SJCRH30 (cell line): ENCODE data around the gene APC2. TPM values are rescaled to one million over a fixed set of nuclear protein-coding genes. Genes with fewer than 3 reads are reported as not detected.
"Not testable (repeated sequence)": the region's sequence is repeated elsewhere in the genome, so short reads cannot be mapped to it uniquely, and the experiment has no call there.

Experiments
- DNase-seq, 2 experiments: peaks; one replicate each; pipeline ENCODE4 v3.0.0-alpha.2; 2015 to 2020
- H3K27ac ChIP-seq: fragments of 250-450 bp; sonication (Bioruptor Pico); 2 replicates; pipeline ENCODE4 v1.5.1; 2020; ENCODE audit warnings: mild to moderate bottlenecking, moderate library complexity
- H3K27me3 ChIP-seq: fragments of 250-450 bp; sonication (Bioruptor Pico); 2 replicates; pipeline ENCODE4 v1.5.1; 2020; ENCODE audit warnings: mild to moderate bottlenecking, moderate library complexity
- H3K36me3 ChIP-seq: fragments of 250-450 bp; sonication (Bioruptor Pico); 2 replicates; pipeline ENCODE4 v1.5.1; 2020; ENCODE audit warnings: mild to moderate bottlenecking, moderate library complexity
- H3K4me1 ChIP-seq: fragments of 250-450 bp; sonication (Bioruptor Pico); 2 replicates; pipeline ENCODE4 v1.5.1; 2020; ENCODE audit warnings: mild to moderate bottlenecking, moderate library complexity
- H3K4me3 ChIP-seq: fragments of 250-450 bp; sonication (Bioruptor Pico); 2 replicates; pipeline ENCODE4 v1.5.1; 2020; ENCODE audit warnings: mild to moderate bottlenecking, moderate library complexity
- H3K9me3 ChIP-seq: fragments of 250-450 bp; sonication (Bioruptor Pico); replicated peaks from 2 replicates; pipeline ENCODE4 v1.5.1; 2020; ENCODE audit warnings: mild to moderate bottlenecking, moderate library complexity
- total RNA-seq: library from RNA; depleted of rRNA; stranded (reverse); fragments of >200 nt; shearing (Covaris generic); gene quantifications from 2 replicates; pipeline ENCODE4 v1.2.3, GENCODE V29; 2014

The APC2 gene
- total RNA-seq, 1 experiment from 2014 or later: 0.24 TPM

DNA sequence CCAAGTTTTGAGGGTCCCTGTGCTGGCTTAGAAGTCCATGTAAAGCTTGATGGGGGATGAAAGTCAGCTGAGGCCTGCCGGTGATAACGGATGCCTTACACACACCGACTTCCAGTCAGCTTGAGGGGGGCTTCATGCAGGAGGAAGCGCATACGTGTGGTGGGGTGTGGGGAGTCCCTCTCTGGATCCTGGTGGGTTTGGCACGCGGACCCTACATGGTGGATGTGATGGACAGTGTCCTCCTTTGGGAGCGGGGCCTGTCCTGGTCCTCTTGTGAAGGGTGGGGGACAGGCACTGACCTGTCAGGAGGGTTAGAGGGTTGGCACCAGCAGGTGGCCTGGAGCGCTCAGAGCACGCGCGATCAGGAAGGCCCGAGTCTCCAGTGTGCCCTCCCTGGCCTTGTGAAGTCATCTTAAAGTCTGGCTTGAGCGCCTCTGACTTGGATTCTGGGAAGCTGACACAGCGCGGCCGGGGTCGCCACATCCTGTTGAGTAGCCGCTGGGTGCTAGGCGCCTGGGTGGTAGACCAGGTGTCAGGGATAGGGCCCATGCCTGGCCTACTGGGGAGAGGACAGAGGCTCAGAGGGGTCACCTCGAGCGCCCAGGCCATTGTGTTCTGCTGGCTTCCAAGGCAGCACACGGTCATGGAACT, 39.7 kb upstream of the APC2 start:
- no peak overlapping the region for H3K27ac ChIP-seq
- H3K27me3 ChIP-seq: no peaks in the 10 kb centered on the region
- no peaks in the 10 kb centered on the region for H3K9me3 ChIP-seq
- H3K36me3 ChIP-seq: peaks cover 29% of the 10 kb centered on the region
- peaks cover 6% of the 10 kb centered on the region; the same call in 1 of the 2 replicates for H3K4me1 ChIP-seq
- no peak for DNase-seq
- no peak overlapping the region for H3K4me3 ChIP-seq

DNA sequence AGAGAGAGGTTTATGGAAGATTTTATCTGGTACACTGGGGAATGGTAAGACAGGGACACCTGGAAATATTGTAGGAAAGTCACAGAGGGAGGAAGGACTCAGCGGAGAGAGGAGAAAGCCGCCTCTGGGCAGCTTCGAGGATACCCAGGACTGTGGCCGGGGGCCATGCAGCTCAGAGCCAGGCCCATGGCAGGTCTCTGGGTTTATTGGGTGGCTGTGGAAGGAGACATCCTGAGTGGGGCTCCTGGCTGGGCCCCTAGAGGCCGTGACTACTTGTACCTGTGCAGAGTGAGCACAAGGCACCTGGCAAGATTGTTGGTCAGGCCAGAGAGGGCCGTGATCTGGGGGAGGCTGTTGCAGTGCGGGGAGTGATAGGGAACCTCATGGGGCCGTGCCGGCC, 39.1 kb upstream of the APC2 start:
- no peaks in the 10 kb centered on the region for H3K9me3 ChIP-seq
- no peak overlapping the region for H3K4me3 ChIP-seq
- no peak for DNase-seq
- no peak overlapping the region for H3K27ac ChIP-seq
- peaks cover 6% of the 10 kb centered on the region; the same call in 1 of the 2 replicates for H3K4me1 ChIP-seq
- H3K27me3 ChIP-seq: no peaks in the 10 kb centered on the region
- H3K36me3 ChIP-seq: peaks cover 29% of the 10 kb centered on the region

DNA sequence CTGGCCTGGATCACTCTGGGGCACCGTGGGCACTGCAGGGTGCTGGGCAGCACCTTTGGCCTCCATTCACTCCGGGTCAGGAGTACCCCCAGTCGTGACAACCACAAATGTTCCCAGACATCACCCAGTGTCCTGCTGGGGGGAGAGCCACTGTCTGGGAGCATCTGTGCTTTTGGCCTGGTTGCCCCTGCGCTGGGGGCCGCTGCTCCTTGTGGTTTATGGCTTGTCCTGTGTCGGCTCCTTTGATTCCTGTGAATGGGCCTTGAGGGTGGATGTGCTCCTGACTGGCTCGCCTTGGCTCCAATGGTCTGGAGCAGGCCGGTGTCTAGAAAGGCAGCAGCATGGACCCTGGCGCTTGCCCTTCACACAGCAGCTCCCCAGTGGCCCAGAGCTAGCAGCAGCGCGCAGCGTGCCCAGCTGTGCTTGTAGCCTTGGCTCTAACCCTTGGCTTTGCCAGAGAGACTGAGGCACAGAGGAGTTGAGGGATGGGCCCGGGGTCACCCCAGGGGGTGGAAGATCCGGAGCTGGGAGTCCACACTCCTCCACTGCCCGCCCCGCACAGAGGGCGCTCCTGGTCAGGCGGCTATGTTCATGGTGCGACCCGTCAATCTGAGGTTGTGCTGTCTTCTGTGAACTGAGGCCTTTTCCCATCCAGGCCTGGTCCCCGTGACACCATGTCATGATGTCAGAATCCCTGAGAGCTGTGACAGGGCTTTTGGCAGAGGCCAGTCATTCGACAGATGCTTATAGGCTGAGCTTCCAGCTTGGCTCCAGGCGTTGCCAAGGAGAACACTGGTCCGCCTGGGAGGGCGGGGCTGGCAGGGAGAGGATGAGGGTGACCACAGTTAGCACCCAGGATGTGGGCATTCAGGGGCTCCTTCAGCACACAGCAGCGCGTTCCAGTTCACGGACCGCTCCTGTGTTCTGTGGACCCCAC, 38.4 kb upstream of the APC2 start:
- DNase-seq: no peak
- Histone ChIP-seq H3K9me3 (no peaks in the 10 kb centered on the region), H3K27ac (no peak overlapping the region), H3K4me3 (no peak overlapping the region), H3K4me1 (peaks cover 10% of the 10 kb centered on the region; the same call in 1 of the 2 replicates), H3K36me3 (peaks cover 35% of the 10 kb centered on the region), H3K27me3 (no peaks in the 10 kb centered on the region)

DNA sequence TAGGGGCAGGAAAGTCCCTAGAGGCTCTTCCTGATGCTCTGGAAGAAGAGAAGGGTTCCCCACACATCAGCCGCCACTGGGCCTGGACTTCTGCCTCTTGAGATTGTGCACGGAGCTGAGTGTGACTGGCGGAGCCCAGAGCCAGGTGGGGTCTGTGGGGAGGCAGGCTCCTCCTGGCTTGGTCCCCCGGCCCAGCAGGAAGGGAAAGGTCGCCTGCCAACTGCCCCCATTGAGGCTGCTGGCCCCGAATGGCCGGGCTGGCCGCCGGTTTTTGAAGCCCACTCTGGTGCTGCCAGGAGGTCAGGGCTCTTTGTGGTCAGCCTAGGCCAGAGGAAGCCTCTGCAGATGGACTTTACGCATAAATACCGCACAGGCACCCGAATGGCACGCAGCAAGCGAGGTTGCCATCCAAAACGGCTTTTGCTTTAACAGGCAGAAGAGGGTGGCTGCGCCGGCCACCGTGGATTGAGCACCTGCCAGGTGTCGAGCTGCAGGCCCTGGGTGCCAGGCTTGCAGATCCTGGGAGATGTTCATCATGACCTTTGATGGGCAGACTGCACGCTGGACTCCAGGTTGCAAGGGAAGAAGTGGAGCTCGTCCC, 37.5 kb upstream of the APC2 start:
- DNase-seq: no peak
- H3K9me3 ChIP-seq: no peaks in the 10 kb centered on the region
- H3K4me1 ChIP-seq: peaks cover 18% of the 10 kb centered on the region
- no peaks in the 10 kb centered on the region for H3K27me3 ChIP-seq
- no peak overlapping the region for H3K27ac ChIP-seq
- H3K36me3 ChIP-seq: peaks cover 38% of the 10 kb centered on the region
- H3K4me3 ChIP-seq: no peak overlapping the region

DNA sequence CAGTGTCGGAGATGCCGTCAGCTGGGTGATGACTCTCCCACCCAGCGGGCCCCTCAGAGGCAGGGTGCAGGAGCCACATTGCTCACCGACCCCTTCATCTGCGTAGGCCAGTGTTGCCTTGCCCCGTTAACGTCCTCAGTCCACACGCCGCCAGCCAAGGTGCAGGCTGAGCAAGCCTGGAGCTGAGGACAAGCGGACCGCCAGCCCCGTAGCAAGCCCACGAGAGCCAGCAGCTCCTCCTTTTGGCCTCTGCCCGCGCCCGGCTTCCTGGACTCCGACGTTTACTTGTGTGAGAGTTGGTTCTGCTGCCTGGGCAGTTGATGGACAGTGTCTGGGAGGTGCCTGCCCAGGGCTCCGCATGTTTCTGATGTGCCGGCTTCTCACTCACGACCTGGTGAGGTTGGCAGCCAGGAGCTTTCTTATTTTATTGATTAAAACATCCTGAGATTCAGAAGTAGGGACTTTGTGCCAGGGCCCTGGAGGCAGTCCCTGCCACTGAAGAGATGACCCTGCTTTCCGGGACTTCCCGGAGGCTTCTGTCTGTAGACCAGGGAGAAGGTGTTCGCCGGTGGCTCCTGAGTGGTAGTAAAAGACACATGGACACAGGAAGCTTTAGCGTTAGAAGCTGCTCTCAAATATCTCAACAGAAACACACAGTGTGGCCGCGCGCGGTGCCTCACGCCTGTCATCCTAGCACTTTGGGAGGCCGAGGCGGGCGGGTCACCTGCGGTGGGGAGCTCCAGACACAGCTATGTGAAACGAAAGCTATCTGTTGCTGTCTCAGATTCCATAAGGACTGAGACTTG, 36.7 kb upstream of the APC2 start:
- H3K4me3 ChIP-seq: no peak overlapping the region
- H3K9me3 ChIP-seq: no peaks in the 10 kb centered on the region
- H3K27me3 ChIP-seq: no peaks in the 10 kb centered on the region
- H3K4me1 ChIP-seq: peaks cover 21% of the 10 kb centered on the region
- peaks cover 35% of the 10 kb centered on the region for H3K36me3 ChIP-seq
- no peak for DNase-seq
- H3K27ac ChIP-seq: no peak overlapping the region

DNA sequence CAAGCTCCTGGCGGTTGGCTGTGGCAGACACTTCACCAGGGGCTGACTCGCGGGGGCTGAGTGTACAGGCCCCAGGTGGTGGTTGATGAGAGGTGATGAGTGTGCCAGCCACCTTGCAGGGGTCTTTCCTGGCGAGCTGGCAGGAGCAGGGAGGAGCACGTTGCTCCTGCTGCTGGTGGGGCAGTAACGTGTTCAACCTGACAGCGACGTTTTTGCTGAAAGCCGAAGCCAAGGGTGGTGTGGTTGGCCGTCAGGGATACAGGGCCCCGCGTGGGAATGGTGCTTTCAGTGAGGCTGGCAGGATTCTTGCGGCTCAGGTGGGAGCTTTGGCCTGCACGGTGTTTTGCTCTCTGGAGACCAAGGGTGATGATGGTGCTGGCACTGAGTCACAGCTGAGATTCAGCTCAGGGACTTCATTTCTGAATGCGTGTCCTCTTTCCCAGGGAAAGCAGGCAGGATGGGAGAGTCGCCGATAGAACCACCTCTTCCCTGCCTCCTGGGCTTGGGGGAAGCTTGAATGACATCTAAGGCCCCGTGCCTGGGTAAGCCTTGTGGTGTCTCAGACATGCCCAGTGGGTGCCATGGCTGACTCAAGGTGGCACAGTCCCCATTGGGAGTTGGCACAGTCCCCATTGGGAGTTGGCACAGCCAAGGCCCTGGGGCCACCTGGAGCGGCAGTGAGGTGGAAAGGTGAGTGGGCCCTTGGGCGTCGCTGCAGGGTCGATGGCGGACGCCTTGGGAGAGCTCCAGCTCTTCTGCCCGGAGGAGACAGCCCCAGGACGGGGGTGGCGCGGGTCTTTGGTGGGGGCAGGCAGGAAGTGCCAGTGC, 33.7 kb upstream of the APC2 start:
- Histone ChIP-seq H3K4me1 (peaks cover 15% of the 10 kb centered on the region), H3K4me3 (no peak overlapping the region), H3K27me3 (no peaks in the 10 kb centered on the region), H3K36me3 (peaks cover 46% of the 10 kb centered on the region), H3K9me3 (no peaks in the 10 kb centered on the region), H3K27ac (no peak overlapping the region)
- no peak for DNase-seq

DNA sequence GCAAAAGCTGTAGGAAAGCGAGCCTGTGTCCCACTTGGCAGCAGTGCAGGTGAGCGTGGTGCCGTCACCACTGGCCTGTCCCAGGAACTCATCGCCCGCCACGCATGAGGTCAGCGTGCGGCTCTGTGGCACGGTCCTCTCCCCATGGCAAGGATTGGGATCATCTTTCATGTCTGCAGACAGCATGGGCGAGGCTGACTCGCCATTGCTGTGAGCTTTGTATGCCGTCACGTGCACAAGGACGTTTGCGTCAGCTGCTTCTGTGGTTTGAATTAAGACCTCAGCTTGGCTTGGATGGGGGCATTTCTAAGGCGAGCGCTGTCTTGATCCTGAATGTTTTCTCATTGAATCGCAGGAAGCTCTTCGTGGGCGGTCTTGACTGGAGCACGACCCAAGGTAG, 32.8 kb upstream of the APC2 start:
- H3K27ac ChIP-seq: peak overlapping the region; percentile 32; the same call in 1 of the 2 replicates
- peak; percentile 67 to 69 for DNase-seq
- H3K36me3 ChIP-seq: peaks cover 54% of the 10 kb centered on the region
- peaks cover 15% of the 10 kb centered on the region for H3K4me1 ChIP-seq
- H3K9me3 ChIP-seq: no peaks in the 10 kb centered on the region
- H3K27me3 ChIP-seq: no peaks in the 10 kb centered on the region
- H3K4me3 ChIP-seq: no peak overlapping the region

DNA sequence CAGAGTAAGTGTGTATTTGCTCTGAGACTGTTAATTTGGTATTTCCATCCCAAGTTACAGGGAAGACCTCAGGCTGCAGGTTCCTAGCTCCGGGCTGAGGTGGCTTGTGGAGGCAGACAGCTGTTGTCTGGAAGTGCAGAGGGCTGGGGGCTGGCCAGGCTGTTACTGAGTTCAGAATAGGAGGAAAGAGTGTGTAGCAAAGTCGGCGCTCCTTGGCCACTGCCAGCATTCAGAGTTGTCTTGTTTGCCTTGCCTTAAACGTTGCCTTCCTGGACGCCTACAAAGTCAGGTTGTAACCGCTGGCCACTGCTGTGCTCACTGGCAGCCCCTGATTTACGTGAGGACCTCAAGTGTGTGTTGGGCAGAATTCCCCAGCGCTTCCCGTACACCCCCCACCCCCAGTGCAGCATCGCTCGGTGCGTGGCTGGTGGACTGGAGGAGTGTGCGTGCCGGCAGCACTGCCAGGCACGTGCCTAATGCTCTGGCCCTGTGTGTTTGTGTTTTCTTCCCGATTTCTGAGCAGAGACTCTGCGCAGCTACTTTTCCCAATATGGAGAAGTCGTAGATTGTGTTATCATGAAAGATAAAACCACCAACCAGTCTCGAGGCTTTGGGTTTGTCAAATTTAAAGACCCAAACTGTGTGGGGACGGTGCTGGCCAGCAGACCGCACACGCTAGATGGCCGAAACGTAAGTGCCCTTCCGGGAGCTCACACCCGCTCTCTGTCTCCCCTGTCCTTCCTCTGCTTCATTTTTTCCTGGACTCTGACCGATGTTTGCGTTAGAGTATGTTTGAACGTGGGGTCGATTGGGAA, 32.0 kb upstream of the APC2 start:
- Histone ChIP-seq H3K9me3 (no peaks in the 10 kb centered on the region), H3K4me1 (peaks cover 15% of the 10 kb centered on the region), H3K36me3 (peaks cover 53% of the 10 kb centered on the region), H3K27ac (peak overlapping the region; percentile 32; the same call in 1 of the 2 replicates), H3K4me3 (no peak overlapping the region), H3K27me3 (no peaks in the 10 kb centered on the region)
- DNase-seq: peak in 1 of 2 experiments; percentile 27

DNA sequence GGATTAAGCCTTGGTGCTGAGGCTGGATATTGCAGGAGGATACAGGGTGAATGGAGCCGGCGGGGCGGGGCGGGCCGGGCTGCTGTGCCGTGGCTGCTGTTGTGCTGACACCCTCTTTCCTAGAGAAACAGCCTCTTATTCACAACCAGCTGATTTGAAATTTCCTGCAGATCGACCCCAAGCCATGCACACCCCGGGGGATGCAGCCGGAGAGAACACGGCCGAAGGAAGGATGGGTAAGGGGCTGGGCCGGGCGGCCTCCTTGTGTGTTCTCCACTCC, 31.5 kb upstream of the APC2 start:
- H3K27me3 ChIP-seq: no peaks in the 10 kb centered on the region
- peaks cover 54% of the 10 kb centered on the region for H3K36me3 ChIP-seq
- H3K9me3 ChIP-seq: no peaks in the 10 kb centered on the region
- H3K4me3 ChIP-seq: no peak overlapping the region
- no peak overlapping the region for H3K27ac ChIP-seq
- peaks cover 15% of the 10 kb centered on the region for H3K4me1 ChIP-seq
- DNase-seq: no peak

DNA sequence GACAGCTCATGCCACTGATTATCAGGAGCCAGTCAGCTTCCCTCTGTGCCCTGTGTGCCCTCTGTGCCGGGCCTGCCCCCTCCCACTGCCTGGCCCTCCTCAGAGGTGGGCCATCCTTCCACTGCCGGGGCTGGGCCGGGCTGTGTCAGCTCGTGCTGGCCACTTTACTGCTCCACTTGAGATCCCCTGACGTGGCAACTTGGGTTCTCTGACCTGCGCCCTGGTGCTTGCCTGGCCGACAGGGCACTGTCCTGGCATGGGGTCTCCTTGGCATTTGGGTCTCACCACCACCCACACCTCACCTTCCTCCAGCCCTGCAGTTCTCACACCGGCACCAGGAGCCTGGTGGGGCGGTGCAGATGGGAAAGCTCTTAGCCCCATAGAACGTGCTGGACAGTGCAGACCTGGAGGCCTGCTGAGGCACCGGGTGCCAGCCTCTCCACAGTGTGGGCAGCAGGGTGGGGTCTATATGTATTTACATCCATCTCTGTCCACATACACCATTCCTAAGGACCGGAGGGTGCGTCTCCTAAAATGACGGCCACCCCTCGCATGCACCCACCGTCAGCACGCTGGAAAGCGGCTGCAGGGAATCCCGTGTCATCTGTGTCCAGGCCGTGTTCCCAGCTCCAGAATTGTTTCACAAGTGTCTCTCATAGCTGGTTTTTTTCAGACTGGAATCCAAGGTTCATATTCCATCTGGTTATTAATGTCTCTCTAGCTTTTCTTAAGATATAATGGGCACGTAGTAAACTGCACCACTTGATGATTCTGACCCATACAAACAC, 30.8 kb upstream of the APC2 start:
- H3K9me3 ChIP-seq: no peaks in the 10 kb centered on the region
- H3K36me3 ChIP-seq: peaks cover 57% of the 10 kb centered on the region
- peaks cover 15% of the 10 kb centered on the region for H3K4me1 ChIP-seq
- H3K27me3 ChIP-seq: no peaks in the 10 kb centered on the region
- H3K27ac ChIP-seq: no peak overlapping the region
- DNase-seq: no peak
- H3K4me3 ChIP-seq: no peak overlapping the region

DNA sequence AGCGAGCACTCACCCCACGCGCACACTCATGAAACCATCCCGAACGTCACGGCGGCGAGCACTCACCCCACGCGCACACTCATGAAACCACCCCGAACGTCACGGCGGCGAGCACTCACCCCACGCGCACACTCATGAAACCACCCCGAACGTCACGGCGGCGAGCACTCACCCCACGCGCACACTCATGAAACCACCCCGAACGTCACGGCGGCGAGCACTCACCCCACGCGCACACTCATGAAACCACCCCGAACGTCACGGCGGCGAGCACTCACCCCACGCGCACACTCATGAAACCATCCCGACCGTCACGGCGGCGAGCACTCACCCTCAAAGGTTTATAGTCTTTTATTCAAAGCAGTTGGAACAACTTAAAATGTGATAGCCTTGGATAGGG, 29.8 kb upstream of the APC2 start:
- H3K9me3 ChIP-seq: not testable (repeated sequence)

DNA sequence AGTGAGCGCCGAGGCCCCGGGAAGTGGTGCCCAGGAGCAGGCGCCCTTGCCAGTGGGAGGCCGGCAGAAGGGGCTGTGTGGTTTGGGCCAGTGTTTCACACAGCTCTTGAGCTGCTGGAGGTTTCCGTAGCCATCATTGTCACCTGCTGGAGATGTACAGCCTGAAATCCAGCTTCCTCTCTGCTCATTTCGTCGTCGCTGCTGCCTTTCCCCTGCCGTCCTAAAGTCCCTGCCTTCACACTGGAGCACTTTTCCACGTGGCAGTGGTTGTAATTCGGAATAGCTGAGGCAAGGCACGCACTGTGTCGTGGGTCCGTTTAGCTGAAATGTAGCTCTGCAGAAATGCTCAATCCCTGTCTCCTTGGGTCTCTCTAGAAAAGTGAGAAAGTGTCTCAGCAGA, 29.3 kb upstream of the APC2 start:
- Histone ChIP-seq H3K9me3 (no peaks in the 10 kb centered on the region), H3K36me3 (peaks cover 65% of the 10 kb centered on the region), H3K27me3 (no peaks in the 10 kb centered on the region), H3K4me3 (no peak overlapping the region), H3K4me1 (peaks cover 15% of the 10 kb centered on the region), H3K27ac (no peak overlapping the region)
- DNase-seq: no peak

More for the DNA sequence above, 29.8 kb upstream of the APC2 start:
- not testable (repeated sequence) for H3K27ac ChIP-seq, DNase-seq, H3K27me3 ChIP-seq, H3K4me3 ChIP-seq
- peaks cover 15% of the 10 kb centered on the region for H3K4me1 ChIP-seq
- peaks cover 60% of the 10 kb centered on the region for H3K36me3 ChIP-seq
